ENCODE results near the gene PHOSPHO1.
"Not testable (repeated sequence)": the region's sequence is repeated elsewhere in the genome, so short reads cannot be mapped to it uniquely, and the experiment has no call there.

The PHOSPHO1 gene

GRCh38 chr17:49230636-49231562 lies at the start of gene PHOSPHO1:
Gene PHOSPHO1, minus strand, starts transcription at chr17:49230787. Its CDS starts 4,096 bp downstream, at chr17:49226691.
- DNase-seq: peak; percentile 94

- no peak for DNase-seq
These were observed 49.5 kb upstream of the PHOSPHO1 start for GRCh38 chr17:49280061-49280460.

GRCh38 chr17:49279263-49280015 lies 48.9 kb upstream of the PHOSPHO1 start:
- DNase-seq: not testable (repeated sequence)

DNA sequence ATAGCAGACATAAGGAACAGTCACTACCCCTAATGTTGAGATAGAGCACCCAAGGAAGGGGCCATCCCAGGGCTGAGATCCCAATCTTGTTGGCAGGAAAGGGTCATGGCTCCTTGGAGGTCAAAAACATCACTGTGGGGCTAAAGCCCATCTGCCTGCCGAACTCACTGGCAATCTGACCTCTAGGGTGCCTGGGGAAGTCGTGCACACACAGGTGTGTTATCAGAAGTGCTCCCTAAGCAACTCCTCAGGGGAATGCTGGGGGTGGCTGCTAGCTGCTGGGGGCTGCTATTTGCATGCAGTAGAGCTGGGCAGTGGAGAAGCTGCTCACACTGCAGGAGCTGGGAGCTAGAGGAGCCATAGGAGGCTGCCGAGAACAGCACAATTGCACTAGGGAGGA lies 47.5 kb upstream of the PHOSPHO1 start:
- no peak for DNase-seq

DNA sequence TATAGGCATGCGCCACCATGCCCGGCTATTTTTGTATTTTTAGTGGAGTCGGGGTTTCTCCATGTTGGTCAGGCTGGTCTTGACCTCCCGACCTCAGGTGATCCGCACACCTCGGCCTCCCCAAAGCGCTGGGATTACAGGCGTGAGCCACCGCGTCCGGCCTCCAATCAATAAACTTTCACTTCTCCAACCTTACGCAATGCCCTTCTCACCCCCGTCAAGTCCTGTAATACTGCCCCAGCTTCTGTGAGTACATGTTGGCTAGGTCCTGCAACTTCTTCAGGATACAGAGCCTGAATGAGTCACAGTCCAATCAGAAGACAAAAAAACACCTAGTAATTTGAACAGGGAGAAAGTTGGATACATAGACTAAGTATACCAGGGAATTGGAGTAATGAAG lies 47.1 kb upstream of the PHOSPHO1 start:
- DNase-seq: no peak

DNA sequence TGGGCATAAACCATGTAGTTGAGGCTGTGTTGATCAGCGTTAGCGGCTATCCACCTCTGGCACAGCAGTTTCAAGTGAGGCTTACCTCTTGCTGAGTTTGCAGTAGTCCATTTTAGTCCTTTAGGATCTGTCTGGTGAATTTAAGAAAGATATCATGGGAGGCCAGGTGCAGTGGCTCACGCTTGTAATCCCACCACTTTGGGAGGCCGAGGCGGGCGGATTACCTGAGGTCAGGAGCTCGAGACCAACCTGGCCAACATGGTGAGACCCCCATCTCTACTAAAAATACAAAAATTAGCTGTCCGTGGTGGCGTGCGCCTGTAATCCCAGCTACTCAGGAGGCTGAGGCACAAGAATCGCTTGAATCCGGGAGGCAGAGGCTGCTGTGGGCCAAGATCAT lies 45.4 kb upstream of the PHOSPHO1 start:
- not testable (repeated sequence) for DNase-seq

GRCh38 chr17:49269356-49269755 lies 38.8 kb upstream of the PHOSPHO1 start:
- DNase-seq: no peak

- DNase-seq: no peak
These were observed 37.3 kb upstream of the PHOSPHO1 start for GRCh38 chr17:49267912-49268311.

- DNase-seq: no peak
These were observed 35.6 kb upstream of the PHOSPHO1 start for GRCh38 chr17:49266233-49266632.

GRCh38 chr17:49261540-49261939 lies 31.0 kb upstream of the PHOSPHO1 start:
- DNase-seq: not testable (repeated sequence)

GRCh38 chr17:49260817-49261291 lies 30.3 kb upstream of the PHOSPHO1 start:
- no peak for DNase-seq

- DNase-seq: peak; percentile 86
These were observed 29.6 kb upstream of the PHOSPHO1 start for GRCh38 chr17:49260011-49260816.

GRCh38 chr17:49259663-49260010 lies 29.1 kb upstream of the PHOSPHO1 start:
- peak; percentile 34 for DNase-seq

GRCh38 chr17:49258394-49258793 lies 27.8 kb upstream of the PHOSPHO1 start:
- peak; percentile 54 for DNase-seq

DNA sequence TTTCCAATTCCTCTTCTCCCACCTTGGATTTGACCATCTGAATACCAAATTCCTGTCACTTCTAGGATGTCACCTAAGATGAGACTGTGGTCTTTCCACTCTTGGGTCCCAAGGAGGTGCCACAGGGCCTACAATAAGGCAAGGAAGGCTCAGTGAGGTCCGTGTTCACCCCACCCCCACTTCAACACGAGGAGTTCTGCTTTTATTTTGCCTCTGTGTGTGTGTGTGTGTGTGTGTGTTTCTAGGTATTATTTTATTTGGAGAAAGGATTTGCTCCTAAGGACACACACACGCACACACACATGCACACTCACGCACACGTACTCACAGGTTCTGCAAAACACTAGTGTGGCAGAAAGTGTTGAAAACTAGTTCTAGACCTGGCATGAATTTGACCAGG lies 24.5 kb upstream of the PHOSPHO1 start:
- DNase-seq: peak; percentile 39

DNA sequence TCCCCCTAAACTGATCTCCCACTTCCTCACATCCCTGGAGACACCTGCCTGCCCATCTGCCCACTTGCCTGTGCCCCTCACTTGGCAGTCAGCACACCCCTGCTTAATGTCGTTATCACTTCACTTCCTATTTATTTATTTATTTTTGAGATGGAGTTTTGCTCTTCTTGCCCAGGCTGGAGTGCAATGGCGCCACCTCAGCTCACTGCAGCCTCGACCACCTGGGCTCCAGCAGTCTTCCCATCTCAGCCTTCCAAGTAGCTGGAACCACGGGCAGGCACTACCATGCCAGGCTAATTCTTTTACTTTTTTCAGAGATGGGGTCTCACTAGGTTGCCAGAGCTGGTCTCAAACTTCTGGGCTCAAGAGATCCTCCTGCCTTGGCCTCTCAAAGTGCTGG lies 23.5 kb upstream of the PHOSPHO1 start:
- no peak for DNase-seq

DNA sequence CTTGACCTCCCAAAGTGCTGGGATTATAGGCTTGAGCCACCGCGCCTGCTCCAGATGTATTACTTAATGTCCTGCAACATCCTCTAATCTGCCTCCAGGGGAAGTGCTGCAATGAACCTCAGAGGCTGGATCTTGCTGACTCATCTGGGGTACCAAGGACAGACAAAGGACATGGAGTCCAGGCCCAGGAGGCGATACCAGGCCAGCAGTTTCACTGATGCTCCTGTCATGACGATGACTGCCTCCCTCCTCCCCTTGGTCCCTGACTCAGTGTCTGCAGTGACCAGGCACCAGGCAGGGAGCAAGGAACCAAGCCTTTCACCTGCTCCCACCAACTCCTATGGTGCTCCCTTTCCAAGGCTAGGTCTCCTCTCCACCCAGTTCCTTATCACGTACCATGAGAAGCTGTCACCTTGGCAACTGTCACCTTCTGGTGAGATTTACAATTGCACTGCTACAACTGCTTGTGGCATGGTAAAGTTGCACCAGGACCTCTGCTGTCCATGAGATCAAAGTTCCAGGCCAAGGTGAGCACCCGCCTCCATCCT lies 21.6 kb upstream of the PHOSPHO1 start:
- DNase-seq: peak; percentile 76

- DNase-seq: no peak
These were observed 19.4 kb upstream of the PHOSPHO1 start for GRCh38 chr17:49249890-49250522.

DNA sequence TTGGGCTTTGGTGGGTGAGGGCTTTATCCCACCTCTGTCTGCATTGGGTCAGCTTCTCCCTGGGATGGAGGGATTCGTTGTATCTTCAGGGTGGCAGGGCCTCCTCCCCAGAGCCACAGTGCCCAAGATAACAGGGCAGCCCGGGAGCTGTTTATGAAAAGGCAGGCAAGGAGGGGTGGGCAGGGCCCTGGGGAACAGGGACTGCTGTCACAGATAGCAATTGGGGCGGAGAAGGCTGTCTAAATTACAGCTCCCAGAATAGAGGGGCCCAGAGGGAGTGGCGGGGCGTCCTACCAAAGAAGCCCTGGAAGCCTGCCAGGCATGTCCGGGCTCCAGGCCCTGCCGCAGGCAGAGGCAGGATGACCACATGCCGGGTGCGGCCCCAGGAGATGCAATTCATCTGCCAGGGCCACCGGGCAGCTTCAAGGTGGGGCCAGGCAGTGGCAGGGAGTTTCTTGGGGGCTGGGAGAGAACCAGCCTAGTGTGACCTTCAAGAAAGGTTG lies 18.8 kb upstream of the PHOSPHO1 start:
- peak; percentile 98 for DNase-seq

DNA sequence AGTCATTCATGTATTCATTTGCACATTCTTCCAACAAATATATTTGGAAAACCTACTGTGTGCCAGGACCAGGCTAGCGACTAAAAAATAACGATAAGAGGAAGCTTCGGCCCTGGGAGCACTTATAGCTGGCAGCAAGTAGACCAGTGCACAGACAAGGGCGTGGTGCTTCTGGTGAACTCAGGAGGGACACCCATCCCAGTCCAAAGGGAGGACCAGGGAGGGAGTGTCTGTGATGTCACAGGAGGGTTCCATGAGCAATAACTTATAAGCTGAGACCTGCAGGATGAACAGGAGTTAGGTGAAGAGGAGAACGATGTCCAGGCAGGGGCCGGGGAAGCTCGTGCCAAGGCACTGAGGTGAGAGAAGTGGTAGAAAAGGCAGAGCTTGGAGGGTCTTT lies 17.4 kb upstream of the PHOSPHO1 start:
- peak; percentile 57 for DNase-seq

DNA sequence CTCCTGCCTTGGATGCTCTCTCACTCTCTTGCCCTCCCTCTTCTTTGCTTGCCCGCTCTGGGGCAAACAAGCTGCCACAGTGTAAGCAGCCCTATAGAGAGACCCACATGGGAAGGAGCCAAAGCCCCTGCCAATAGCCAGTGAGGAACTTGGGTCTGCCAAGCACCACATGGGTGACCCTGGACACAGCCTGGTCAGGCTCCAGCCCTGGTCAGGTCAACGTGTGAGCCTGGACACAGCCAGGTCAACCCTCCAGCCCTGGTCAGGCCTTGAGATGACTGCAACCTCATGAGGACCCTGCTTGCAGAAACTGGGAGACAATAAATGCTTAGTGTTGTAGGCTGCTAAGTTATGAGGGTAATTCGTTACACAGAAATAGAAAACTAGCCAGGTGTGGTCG lies 14.3 kb upstream of the PHOSPHO1 start:
- DNase-seq: no peak

DNA sequence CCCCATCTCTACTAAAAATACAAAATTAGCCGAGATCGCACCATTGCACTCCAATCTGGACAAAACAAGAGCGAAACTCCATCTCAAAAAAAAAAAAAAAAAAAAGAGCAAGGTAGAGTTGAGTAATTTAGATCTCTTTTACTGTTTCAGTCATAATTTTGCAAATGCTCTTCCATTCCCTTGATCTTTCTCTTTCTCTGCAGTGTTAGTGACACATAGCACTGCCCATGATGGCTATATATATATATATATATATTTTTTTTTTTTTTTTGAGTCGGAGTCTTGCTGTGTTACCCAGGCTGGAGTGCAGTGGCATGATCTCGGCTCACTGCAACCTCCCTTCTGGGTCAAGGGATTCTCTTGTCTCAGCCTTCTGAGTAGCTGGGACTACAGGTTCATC lies 12.2 kb upstream of the PHOSPHO1 start:
- DNase-seq: no peak
